Stimulated activated CD4-positive, alpha-beta T cell treated with anti-CD3 and anti-CD28 coated beads, Interleukin-15, amount 100 ng/mL, for 48 hours (primary cell): ENCODE measurements around the gene NCF4.

Experiments
- DNase-seq, 2 donors: peaks; one replicate each; pipeline ENCODE4 v3.0.0-alpha.2; 2020; ENCODE audit warnings: low read depth in 2 of 2

The NCF4 gene

DNA sequence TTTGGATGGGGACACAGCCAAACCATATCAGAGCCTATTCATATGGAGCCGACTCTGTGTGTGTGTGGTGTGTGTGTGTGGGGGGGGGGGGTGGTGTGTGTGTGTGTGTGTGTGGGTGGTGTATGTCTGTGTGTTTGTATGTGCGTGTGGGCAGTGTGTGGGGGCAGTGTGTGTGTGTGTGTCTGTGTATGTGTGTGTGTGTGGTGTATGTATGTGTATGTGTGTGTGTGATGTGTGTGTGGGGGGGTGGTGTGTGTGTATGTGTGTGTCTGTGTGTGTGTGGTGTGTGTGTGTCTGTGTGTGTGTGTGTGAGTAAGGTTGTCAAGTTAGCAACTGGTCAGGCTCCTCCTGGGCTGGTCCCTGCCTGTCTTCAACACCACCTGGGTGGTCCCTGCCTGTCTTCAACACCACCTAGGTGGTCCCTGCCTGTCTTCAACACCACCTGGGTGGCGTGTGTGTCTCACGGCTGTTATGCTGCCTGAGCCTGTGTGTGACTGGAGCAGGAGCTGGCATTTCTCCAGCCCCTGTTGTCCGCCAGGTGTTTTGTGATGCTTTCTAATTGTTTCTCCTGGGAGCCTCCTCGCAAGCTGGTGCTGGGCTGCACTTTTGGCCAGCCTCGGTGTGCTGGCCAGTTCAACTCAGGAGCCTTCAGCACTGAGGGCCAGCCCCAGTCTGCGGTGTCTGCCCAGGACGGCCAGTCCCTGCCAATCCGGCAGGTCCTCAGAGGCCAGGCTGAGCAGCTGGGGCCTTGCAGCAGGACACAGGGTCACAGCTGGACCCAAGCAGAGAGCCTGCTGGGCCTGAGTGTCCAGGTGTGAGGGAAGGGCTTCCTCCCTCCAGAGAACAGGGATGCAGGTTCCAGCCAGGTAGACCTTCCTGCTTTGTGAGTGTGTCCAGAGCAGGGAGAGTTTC lies 22.4 kb upstream of the NCF4 start:
- DNase-seq, result no peak

DNA sequence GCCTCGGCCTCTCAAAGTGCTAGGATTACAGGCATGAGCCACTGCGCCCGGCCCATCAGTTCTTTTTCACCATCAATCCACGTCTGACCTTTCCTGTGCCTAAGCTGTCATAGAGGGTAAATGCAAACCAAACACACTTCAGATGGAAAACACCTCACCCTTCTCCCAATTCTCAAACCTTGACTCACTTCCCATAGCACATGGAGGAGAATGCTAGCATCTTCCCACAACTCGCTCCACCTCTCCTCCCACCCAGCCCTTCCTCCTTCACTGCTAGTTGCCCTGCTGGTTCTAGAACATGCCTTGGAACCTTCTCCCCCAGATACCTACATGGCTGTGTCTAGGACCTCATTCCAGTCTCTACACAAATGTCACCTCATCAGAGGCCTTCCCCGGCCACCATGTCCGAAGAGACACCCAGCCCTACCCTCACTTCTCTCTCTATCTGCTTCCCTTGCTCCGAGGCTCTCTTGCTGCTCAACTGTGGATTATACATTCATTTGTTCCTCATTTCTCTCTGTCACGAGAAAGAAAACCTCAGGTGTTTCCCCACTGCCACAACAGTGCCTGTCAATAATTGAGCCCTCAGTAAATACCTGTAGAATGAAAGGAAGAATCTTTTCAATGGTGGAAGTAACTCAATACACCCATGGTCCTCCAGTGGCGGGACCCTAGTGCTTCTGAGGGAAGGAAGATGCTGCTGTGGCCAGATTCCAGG lies 21.3 kb upstream of the NCF4 start:
- no peak for DNase-seq

DNA sequence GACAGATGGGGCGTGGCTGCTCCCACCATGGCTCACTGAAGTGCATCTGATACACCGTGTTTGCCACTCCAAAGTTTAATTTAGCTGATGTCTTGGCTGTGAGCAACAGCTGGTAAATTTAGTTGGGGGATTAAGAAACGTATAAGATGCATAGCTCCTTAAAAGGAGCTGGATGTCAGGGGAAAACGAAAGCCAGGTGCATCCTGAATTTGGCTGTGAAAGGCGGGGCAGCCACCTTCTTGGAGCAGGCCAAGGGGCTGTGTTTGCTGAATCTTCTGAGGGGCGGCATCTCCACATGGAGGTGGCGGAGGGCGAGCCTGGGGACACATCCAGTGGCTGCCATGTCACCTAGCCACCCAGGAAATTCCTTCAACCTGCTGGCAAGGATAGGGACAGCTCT lies 20.7 kb upstream of the NCF4 start:
- no peak for DNase-seq

DNA sequence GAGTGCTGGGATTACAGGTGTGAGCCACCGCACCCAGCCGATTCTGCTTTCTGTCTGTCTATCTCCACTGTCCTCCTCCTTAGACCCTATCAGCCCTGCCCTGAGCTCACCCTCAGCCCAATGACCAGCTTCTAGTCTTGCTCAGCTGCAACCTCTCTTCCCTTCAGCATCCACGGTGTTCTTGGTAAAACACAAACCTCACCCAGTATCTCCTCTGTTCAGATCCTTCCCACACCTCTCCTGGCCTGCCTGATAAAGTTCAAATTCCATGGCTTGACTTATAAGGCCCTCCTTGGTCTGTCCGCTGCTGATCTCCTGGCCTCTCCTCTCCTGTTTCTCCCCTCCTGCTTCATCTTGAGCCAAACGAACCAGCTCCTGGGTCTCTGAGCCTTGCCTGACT lies 14.5 kb upstream of the NCF4 start:
- DNase-seq, result no peak

DNA sequence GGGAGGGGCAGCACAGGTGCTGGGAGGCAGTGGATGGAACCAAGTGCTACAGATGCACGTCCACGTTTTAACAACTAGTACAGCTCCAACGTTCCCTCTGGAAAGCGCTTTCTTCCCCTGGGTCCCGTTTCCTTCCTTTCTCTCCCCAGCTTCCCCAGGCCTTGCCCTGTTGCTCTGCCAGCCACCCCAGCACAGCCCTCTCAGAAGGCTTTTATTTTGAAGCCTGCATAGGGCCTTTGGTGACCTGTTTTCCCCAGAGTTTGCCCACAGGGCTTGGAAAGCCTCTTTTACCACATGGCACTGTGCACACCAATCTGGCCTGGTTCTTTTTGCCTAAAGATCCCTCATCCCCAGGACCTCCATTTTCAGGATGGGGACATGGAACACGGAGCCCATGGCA lies 13.9 kb upstream of the NCF4 start:
- DNase-seq, result no peak

DNA sequence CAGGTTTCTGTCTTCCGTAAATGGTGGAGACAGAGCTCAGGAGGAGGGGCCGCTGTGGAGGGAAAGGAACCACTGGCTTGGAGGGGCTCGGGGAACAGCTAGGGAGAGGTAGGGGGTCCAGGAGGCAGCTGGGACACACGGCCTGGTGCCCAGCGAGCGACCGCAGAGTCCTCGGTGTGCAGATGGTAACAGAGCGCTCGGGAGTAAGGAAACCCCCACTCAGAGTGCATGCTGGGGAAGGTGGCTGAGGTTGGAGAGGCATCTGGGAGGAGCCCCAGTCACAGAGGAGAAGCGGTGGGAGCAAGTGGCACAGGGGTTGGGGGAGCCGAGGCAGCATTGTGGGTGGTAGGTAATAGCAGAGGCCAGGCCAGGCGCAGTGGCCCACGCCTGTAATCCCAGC lies 10.8 kb upstream of the NCF4 start:
- no peak for DNase-seq

DNA sequence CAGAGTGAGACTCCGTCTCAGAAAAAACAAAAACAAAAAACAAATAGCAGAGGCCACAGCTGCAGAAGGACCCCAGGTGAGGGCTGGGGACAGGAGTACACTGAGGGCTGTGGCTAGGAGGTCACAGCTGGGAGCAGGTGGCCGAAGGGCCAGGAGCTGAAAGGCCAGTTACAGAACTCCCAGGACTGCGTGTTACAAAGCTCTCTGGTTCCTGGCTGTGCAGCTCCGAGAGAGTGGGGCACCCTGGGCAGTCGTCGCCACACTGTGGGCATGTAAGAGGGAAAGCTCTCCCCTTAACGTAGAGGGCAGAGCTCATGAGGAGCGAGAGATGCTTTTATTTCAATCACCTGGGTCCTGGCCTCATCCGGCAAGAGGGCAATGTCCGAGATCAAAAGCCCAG lies 10.1 kb upstream of the NCF4 start:
- DNase-seq, result no peak

DNA sequence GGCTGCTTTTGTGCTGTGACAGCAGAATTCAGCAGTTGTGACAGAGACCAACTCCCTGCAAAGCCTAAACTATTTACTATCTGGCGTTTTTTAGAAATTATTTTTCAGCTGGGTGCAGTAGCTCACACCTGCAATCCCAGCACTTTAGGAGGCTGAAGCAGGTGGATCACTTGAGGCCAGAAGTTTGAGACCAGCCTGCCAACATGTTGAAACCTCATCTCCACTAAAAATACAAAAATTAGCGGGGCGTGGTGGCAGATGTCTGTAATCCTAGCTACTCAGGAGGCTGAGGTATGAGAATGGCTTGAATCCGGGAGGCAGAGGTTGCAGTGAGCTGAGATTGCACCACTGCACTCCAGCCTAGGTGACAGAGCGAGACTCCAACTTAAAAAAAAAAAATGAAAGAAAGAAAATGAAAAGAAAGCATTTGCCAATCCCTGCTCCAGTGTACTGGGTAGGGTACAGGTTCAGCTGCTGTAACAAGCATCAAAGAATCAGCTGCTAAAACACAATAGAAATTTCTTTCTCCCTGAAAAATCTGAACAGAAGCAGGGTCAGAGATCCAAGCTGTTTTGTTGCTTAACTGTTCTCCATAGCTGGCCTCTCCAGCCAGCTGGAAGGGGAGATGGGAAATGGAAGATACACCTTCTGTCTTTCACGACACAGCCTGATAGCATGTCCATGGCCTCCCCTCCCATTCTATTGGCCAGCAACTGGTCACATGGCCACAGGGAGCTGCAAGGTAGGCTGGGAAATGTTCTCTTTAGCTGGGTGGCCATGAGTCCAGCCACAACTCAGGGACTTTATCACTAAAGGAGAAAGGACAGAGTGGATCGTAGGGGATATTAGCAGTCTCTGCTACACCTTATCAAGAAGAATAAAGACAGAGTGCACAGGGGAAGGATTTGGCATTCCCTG lies 8.5 kb upstream of the NCF4 start:
- DNase-seq, result no peak

DNA sequence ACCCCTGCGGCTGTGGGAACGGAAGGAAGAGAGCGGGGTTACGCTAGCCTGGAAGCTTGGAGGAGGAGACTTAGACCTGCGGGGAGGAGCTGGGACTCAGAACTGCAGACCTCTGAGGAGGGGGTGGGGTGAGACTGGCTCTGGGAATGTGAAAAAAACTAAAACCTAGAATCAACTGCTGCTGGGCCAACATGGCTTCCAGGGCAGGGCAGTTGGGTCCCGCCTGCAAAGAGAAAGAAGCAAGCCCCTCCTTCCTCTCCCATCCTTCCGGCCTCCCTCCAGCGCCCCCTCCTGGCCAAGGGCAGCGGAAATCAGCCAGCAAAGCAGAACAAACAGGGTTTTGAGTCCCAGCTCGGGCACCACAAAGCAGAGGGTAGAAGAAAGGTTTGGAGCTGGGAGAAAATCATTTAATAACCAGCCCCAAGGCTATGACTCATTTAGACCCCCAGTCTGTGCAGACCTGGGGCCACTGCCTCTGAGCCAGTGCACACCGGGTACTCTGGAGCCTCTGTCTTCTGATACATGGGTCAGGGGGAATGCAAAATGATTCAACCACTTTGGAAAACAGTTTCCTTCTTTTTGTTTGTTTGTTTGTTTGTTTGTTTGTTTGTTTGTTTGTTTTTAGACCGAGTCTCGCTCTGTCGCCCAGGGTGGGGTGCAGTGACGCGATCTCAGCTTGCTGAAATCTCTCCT lies 7.3 kb upstream of the NCF4 start:
- DNase-seq, result peak; percentile 87 to 90

DNA sequence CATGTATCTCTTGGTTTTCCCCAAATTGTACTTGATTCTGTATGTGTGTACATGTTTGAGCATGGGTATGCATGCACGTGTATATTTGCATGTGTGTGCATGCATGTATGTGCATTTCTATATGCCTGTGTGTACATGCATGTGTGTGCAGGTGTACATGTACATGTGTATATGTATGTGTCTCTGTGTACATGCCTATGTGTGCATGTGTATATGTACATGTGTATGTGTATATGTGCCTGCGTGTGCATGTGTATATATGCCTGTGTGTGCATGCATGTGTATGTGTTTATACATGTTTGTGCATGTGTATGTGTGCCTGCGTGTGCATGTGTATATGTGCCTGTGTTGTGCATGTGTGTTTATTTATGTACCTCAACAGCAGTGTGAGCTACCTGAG lies 5.3 kb upstream of the NCF4 start:
- no peak for DNase-seq

DNA sequence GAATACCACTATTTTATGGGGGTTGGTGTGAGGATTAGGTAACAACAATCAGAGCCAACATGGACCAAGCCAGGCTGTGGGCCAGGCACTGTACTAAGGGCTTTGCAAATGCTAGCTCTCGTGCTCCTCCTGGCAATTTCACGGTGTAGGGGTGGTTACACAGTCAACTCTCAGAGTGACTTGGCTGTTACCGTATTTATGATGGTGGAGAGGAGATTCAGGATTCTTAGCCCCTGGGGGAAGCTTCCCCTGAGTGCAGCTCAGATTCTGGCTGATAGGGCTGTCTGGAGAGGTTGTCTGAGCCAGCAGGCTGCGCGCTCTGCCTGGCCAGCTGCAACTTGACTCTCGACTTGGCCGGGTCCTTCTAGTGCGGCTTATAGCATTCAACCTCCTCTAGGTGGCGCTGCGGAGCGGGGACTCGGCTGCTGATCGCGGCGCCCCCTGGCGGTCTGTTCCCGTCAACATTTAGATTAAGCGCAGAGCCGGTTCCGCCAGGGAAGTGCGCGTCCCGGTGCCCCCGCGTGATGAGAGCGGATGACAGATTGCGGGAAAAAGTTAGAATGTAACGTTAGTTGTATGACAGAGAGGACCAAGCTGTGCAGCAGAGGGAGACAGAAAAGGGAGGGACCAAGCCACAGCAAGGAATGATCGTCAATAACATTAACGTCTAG lies 4.5 kb upstream of the NCF4 start:
- DNase-seq, result peak; percentile 82 to 91

DNA sequence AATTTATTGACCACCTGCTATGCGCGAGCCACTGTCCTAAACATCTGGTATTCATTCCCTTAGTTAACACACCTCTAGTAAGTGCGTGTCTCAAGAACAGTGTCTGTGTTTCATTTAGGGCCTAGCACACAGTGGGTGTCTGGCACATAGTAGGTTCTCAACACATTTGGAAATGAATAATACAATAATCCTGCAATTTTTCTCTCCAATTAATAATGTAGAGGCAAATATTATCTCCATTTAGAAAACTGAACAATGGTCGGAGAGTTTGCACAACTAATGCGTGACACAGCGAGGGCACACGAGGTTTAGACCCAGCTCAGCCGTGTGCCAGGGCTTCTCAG lies 4.0 kb upstream of the NCF4 start:
- no peak for DNase-seq

DNA sequence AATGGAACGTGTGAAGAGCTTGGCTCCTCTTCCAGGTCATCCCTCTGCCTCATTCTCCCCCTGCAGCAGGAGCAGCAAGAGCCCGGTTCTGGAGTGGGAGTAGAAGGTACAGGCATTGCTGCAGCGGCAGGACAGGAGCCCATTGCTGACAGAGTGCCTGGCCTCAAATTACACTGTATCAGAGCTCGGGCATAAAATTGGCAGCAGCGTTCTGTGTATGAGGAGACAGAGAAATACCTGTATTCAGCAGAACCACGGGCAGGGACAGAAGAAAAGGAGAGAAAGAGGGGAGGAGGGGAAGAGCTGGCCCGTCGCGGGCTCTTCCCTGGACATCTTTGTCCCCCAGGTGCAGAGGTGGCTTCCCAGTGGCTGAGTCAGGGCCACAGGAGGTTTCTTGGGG lies 2.6 kb upstream of the NCF4 start:
- DNase-seq, result no peak

DNA sequence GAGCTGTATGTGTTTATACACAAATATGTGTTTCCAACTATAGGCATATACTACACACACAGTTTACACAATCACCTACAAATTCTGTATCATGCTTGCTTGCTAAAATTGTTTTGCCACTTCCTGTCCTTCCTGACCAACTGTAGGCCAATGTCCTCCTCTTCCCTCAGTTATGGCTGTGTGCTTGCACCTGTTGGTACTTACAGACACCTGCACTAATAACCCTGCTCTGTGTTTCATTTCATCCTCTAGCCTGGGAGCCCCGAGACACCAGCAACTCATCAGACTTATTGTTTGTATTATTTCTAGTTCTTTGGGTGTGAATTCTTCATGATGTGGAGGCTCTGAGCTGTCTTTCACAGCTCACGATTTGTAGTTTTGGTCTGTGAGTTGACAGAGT lies 1.8 kb upstream of the NCF4 start:
- DNase-seq, result no peak

DNA sequence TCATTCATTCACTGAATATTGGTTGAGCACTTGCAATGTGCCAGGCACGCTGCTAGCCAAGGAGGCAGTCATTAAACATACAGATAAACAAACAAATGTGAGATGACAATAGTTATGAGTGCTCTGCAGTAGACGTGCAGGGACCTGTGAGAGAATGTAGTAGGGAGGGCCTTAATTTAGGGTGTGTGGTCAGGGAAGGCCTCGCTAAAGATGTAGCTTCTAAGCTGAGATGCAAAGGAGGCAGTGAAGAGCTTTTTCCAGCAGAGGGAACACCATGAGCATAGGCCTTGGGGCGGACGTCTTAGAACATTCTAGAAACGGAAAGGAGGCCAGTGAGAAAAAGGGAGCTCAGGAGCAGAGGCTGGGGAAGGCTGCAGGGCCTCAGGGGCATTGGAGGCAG lies 789 bp upstream of the NCF4 start:
- no peak for DNase-seq

DNA sequence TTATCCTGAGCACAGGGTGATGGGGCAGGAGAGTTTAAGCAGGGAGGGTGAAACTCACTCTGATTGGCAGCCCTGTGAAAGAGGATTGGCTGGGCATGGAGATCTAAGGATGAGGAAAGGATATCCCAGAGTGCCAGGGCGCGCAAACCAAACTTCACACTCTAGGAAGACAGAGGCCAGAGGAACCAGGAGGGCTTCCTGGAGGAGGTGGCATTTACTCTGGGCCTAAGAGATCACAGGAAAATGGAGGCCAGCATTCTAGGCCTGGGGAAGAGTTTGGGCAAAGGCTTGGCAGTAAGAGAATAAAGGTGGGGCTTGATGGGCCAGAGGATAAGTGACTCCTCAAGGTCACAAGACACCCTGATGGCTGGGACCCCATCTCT lies 377 bp upstream of the NCF4 start:
- DNase-seq, result no peak

DNA sequence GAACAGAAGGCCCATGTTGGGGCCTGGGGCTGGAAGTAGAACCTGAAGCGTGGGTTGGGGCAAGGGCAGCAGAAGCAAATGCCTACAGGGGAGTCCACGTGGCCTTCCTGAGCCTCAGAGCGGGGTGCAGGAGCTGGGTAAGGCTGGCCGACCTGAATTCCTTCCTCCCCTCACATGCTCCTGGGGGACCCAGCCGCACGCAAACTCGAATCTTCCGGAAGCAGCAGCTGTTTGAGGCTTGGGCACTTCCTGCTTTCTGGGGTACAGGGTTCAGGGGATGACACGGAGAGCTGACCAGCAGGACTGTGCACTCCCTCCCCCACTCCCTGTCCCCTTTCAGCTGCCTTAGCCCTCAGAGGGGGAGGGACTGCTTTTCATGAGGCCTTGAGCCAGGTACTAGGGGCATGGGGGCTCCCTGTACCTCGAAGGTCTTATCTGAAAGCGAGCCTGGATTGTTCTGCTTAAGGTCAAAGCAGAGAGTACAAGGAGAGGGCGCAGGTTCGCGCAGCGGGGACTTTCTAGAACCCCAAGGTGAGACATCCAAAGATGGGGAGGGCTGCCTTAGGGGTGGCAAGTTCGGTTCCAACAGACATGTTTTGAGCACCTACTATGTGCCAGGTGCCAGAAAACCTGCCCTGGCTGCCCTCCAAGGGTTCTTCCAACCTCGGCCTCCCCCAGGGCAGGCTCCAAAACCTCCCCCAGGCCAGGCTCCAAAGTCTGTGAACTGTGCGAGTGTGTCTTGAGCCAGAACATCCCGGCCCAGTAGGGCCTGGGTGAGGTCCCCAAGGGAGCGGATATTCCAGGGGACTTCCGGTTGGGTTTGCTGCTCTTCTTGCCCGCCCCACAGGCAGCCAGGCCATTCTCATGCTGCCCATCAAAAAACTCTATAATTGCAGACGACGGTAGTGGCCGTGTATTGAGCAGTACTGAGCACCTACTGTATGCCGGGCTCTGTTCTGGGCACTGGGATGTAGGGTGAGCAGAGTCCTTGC lies 1.7 kb downstream of the NCF4 start:
- no peak for DNase-seq

DNA sequence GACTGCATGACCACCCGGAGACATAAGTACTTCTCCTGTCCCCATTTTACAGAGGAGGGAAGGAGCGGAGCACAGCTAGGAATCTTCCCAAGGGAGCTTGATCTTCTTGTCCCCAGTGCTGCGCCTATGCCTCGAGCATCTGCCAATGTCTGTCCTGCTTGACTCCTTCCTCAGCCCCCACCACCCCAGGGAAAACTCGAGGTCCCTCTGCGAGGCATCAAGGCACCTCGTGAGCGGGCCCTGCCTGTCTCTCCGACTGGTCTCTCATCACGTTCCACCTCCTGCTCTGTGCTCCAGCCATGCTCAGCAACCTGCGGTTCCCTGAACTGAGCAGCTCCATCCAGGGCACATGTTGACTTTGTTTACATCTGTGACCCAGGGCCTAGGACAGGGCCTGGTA lies 2.5 kb downstream of the NCF4 start:
- no peak for DNase-seq

DNA sequence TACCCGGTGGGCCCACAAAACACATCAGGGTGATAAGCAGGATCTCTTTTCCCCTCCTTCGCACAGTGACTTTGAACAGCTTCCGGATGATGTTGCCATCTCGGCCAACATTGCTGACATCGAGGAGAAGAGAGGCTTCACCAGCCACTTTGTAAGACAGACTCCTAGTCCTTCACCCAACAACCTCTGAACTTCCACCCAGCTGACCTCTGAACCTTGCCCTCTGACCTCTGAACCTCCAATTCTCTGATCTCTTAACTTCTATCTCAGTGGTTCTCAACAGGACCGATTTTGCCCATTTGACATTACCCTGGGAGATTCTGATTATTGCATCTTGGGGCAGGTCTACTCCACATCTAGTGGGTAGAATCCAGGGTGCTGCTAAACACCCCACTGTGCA lies 3.2 kb downstream of the NCF4 start:
- no peak for DNase-seq
